Measurements from ENCODE around the gene CIT.
"Not testable (repeated sequence)": the region's sequence is repeated elsewhere in the genome, so short reads cannot be mapped to it uniquely, and the experiment has no call there.

Gene CIT, protein sequence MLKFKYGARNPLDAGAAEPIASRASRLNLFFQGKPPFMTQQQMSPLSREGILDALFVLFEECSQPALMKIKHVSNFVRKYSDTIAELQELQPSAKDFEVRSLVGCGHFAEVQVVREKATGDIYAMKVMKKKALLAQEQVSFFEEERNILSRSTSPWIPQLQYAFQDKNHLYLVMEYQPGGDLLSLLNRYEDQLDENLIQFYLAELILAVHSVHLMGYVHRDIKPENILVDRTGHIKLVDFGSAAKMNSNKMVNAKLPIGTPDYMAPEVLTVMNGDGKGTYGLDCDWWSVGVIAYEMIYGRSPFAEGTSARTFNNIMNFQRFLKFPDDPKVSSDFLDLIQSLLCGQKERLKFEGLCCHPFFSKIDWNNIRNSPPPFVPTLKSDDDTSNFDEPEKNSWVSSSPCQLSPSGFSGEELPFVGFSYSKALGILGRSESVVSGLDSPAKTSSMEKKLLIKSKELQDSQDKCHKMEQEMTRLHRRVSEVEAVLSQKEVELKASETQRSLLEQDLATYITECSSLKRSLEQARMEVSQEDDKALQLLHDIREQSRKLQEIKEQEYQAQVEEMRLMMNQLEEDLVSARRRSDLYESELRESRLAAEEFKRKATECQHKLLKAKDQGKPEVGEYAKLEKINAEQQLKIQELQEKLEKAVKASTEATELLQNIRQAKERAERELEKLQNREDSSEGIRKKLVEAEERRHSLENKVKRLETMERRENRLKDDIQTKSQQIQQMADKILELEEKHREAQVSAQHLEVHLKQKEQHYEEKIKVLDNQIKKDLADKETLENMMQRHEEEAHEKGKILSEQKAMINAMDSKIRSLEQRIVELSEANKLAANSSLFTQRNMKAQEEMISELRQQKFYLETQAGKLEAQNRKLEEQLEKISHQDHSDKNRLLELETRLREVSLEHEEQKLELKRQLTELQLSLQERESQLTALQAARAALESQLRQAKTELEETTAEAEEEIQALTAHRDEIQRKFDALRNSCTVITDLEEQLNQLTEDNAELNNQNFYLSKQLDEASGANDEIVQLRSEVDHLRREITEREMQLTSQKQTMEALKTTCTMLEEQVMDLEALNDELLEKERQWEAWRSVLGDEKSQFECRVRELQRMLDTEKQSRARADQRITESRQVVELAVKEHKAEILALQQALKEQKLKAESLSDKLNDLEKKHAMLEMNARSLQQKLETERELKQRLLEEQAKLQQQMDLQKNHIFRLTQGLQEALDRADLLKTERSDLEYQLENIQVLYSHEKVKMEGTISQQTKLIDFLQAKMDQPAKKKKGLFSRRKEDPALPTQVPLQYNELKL (N-terminal part only)

GRCh38 chr12:119876761-119877638 is at the start of gene CIT:
Gene CIT (minus strand): TSS chr12:119877320. CDS start chr12:119876168, 1,152 bp downstream.
- DNase-seq, result peak; percentile 93

DNA sequence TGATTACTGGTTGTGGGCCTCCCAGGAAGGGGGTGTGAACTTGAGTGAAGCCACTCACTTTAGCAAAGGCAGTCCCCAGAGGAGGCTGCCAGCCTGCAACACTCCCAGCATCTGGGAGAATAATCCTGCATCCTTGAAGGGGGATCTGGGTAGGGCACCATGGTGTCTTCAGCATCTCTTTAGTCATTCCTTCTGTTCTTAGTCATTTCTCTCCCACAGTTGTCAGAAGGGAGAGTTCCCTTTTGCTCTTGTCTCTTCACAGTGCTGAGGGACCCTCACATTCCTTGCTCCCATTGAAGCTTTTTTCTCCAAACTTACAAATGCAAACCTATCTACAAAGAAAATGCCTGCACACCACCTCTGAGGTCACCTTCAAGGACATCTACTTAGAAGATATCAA is 48.1 kb upstream of the CIT start:
- DNase-seq, result no peak

DNA sequence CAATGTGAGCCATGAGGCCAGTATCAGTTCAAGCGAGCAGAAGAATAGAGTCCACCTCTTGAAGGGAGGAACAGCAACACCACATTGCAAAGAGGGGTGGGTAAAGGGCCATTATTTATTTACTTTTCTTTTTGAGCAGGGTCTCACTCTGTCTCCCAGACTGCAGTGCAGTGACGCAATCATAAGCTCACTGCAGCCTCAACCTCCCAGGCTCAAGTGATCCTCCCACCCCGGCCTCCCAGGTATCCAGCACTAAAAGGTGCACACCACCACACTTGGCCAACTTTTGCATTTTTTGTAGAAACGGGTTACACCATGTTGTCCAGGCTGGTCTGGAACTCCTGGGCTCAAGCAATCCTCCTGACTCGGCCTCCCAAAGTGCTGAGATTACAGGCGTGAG is 42.9 kb upstream of the CIT start:
- no peak for DNase-seq

GRCh38 chr12:119915894-119916510 is 38.9 kb upstream of the CIT start:
- DNase-seq, result no peak

GRCh38 chr12:119914666-119915065 is 37.5 kb upstream of the CIT start:
- DNase-seq, result no peak

GRCh38 chr12:119913536-119914330 is 36.6 kb upstream of the CIT start:
- DNase-seq, result no peak

- DNase-seq, result no peak
These were observed 34.1 kb upstream of the CIT start for GRCh38 chr12:119911182-119911581.

DNA sequence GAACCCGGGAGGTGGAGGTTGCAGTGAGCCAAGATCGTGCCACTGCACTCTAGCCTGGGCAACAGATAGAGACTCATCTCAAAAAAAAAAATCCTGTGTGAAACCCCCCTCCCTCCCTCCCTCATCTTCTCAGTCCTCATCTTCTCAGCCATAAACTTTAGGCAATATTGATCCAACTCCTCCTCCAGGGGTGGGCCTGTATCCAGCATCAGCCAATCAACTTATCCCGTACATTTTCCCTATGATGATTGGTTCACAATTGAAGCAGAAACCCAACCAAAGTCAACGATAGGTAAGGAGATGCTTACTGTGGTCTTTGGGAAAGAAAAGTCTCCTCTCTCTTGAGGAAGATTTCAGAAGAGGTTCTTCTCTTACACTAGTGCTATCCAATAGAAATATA is 33.5 kb upstream of the CIT start:
- DNase-seq, result no peak

DNA sequence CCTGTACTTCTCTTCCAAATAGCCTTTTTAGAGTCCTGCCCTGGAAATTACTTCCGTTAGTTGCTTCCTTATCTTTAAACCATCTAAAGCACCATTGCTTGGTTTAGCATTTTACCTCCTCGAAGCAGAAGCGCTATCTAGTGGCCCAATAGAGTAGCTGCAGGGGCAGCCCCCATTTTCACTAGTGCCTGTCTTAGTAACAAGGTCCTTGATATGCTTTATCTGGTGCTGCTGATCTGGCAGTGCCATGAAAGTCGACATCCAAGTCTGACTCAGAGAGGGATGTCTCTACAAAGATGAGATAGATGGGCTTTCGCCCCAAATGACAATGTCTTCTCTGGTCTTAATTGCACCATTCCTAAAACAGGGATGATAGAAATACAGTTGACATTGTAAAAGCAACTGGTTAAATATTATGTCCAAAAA is 25.0 kb upstream of the CIT start:
- DNase-seq, result peak; percentile 42

DNA sequence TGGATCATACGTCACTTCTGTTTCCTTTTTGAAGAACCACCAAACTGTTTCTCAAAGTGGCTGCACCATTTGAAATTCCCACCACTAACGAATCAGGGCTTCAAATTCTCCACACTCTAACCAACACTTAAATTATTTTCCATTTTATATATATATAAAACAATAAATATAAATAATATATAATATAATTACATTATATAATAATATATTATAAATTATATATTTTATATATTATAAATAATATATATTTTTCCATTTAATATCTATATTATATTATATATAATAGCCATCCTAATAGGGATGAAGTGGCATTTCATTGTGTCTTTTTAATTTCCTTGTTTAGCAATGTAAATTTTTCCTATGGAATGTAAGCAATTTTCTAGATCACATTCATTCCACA is 24.6 kb upstream of the CIT start:
- no peak for DNase-seq

DNA sequence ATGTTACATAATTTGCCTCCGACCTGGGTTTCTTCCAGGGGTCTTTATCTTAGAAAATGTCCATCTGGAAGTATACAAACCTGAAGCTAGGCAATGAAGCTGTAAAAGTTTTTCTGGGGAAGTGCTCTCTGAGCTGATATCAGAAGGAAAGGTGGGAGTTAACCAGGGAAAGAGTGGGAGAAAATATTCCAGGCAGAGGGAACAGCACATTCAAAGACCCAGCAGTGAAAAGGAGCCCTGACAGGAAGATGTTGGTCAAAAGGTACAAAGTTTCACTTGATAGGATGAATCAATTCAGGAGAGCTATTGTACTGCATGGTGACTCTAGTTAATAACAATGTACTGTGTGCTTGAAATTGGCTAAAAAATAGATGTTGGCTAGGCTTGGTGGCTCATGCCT is 17.8 kb upstream of the CIT start:
- no peak for DNase-seq

GRCh38 chr12:119892611-119893010 is 15.5 kb upstream of the CIT start:
- not testable (repeated sequence) for DNase-seq

DNA sequence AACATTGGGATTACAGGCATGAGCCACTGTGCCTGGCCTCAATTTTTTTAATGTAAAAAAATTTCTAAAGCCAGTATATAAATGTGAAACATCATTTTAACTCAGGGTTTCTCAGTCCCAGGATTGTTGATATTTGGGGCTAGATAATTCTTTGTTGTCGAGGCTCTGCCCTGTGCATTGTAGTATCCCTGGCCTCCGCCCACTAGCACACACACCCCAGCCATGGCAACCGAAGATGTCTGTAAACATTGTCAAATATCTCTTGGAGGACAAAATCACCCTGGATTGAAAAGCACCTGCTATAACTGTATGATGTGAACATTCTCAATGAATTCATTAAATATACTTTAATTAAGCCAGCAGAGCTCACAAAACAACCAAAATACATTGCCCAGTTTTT is 8.4 kb upstream of the CIT start:
- peak; percentile 46 for DNase-seq

DNA sequence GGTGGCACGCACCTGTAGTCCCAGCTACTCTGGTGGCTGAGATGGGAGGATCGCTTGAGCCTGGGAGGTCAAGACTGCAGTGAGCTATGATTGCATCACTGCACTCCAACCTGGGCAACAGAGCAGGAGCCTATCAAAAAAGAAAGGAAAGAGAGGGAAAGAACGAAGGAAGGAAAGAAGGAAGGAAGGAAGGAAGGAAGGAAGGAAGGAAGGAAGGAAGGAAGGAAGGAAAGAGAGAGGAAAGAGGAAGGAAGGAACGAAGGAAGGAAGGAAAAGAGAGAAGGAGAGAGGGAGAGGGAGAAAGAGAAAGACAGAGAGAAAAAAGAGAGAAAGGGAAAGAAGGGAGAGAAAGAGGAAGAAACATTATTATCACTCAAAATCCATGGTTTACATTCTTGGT is 6.7 kb upstream of the CIT start:
- not testable (repeated sequence) for DNase-seq

- no peak for DNase-seq
These were observed 6.1 kb upstream of the CIT start for GRCh38 chr12:119883237-119883636.

DNA sequence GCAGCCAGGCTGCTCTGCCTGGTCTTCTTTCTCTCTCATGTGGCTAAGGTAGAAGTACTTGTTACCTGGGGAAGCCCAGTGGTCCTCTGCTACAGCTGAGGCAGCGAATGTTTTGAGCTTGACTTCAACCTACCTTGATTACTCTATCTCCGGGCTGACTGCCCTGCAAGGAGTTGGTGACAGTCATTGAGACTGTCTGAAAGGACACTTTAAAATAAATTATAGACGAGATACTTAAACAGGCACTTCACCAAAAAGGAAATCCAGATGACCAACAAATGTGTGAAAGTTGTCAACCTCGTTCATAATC is 474 bp upstream of the CIT start:
- DNase-seq, result no peak

DNA sequence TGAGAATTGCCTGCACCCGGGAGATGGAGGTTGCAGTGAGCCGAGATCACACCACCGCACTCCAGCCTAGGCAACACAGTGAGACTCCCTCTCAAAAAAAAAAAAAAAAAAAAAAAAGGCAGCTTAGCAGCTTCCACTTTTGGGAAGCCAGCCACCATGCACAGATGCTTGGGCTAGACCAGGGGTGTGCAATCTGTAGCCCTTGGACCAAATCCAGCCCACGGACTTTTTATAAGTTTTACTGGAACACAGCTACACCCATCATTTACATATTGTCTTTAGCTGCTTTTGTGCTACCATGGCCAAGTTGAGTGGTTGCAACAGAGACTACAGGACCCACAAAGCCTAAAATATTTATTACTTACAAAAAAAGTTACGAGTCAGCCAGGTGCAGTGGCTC is 6.7 kb downstream of the CIT start:
- DNase-seq, result no peak

DNA sequence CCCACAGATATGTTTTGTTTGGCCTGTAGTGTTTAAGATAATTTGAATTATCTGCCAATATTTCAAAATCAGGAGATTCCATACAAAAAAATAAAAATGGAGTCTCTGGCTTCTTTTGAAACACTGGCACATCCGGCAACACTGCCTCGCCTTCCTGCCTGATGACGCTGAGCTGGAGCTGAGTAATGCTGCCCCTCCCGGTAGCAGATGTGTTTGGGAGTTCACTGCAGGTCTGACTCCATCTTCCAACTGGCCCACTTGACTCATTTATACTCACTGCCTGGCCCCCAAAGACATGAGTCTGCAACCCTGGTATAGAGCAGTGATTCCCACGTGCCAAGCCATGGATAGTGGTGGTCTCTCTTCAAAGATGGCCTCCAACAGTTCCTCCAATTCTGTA is 7.4 kb downstream of the CIT start:
- no peak for DNase-seq

- no peak for DNase-seq
These were observed 8.1 kb downstream of the CIT start for GRCh38 chr12:119868992-119869391.

- DNase-seq, result no peak
These were observed 12.5 kb downstream of the CIT start for GRCh38 chr12:119864591-119864990.

DNA sequence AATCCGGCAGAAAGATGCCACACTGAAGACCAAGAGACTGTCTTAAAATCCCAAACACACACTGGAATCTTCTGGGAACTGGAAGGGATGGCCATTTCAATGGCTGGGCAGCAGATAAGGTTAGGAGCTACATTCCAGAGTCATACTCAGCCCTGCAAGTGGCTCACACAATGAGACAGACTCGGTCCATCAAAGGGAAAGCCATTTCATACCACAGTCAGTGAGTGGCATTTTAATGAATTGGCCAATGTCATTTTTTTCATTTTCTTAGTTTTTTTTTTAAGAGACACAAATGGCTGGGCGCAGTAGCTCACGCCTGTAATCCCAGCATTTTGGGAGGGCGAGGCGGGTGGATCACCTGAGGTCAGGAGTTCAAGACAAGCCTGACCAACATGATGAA is 17.9 kb downstream of the CIT start:
- DNase-seq, result no peak

Data from COR-L47 (cell line).